Posterior vena cava (tissue), 2 donors: Measurements from ENCODE around the gene ROBO1. TPM values are rescaled to one million over a fixed set of nuclear protein-coding genes. Genes with fewer than 3 reads are reported as not detected.

ENCODE experiments used
- DNase-seq: peaks from one replicate; pipeline ENCODE4 v3.0.0-alpha.2; 2020; ENCODE audit warnings: low spot score
- intact Hi-C, 2 donors: fragments of 100-400 bp; cut with DNase I; formaldehyde crosslinking; loops; one replicate each; pipeline versions ENCODE4 v1.14.1 to v1.14.2; 2022 to 2023
- total RNA-seq, 2 donors: library from RNA; stranded (reverse); fragmentation: NEBNext Ultra II Directional; extraction: Animal tissue kit (Norgen Biotek cat#: 25700); gene quantifications; one replicate each; pipeline ENCODE4 v1.2.1, GENCODE V29; 2021
- donor health status: DM: yes; HTN: yes; CAD: no.
- donor health status: DM: yes; HTN: yes; CAD: no.

ROBO1 gene
- total RNA-seq, 2 donors from 2014 or later, result 27.2 to 28.2 TPM

DNA sequence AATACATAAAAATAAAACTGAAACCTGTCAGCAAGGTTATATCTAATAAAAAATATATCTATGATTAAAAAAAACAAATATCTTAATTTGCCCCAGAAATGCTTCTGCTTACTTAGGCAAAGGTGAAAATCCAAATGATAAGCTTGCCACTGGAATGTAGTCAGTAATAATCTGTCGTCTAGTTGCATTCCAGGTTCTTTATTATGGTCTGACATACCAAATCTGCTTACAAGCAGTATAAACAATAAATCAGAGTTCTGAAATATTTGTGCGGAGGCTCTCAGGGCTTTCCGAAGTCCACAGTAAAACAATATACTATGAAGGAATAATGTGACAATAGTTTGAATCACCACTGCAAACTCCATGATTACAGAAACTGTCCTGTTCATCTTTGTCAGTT lies 1133.5 kb downstream of the ROBO1 start:
- DNase-seq, result no peak
- intact Hi-C loops, result no loop called here

DNA sequence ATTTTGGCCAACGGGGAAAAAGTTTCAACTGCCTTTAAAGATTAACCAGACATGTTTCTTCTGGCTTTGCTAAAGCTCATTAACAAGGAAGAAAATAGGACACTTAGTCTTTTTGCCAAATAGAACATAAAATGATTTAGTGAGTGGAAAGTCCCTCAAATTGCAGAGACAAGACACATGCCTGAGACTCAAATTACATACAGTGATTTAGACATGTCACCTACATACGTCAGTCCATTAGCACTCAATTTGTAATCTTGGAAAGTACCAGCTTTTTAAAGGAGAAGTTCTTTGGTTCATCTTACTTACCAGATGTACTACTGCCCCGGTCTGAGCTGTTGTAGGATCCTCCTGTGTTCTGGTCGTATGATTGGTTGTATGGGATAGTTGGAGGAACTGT lies 1134.2 kb downstream of the ROBO1 start:
- no peak for DNase-seq
- intact Hi-C loops, result no loop called here

DNA sequence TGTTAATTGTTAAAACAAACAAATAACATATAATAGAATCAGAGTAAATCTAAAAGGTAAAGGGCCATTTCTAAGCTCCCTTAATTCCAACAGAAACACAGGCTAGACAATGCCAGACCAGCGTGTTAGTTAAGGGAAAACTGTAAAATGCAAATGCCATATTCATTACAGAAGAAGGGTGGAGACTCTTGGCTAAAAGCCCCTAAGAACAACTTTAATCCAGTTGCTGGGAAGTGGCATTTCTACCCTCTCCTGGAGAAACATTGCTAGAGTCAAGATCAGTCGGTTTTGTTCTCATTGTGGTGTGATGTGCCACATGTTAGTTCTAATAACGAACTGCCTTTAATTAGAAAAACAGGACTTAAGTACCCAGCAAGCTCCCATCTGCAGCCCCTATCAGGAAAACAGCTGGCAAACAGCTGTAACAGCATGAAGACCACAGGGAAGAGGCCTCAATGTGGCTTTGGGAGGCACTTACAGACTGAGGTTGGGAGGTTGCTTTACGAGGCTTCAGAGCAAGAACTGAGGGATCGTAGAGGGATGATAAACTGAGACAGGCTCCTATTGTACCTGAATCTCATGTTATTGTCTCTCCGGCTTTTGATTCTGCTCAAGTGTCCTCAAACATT lies 1134.8 kb downstream of the ROBO1 start:
- no peak for DNase-seq
- intact Hi-C loops, result no loop called here

DNA sequence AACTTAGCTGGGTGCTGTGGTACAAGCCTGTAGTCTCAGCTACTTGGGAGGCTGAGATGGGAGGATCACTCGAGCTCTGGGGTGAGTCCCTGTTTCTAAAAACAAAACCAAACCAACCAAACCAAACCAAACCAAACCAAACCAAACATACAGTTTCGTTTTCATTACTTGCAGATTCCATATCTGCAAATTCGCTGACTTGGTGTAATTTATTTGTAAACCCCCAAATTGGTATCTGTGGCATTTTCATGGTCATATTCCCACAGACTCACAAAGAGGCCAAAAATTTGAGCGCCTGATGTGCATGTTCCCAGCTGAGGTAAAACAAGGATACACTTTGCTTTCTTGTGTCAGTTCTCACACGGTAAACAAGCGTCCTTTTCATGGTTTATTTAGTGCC lies 1138.3 kb downstream of the ROBO1 start:
- no peak for DNase-seq
- intact Hi-C loops, result no loop called here

DNA sequence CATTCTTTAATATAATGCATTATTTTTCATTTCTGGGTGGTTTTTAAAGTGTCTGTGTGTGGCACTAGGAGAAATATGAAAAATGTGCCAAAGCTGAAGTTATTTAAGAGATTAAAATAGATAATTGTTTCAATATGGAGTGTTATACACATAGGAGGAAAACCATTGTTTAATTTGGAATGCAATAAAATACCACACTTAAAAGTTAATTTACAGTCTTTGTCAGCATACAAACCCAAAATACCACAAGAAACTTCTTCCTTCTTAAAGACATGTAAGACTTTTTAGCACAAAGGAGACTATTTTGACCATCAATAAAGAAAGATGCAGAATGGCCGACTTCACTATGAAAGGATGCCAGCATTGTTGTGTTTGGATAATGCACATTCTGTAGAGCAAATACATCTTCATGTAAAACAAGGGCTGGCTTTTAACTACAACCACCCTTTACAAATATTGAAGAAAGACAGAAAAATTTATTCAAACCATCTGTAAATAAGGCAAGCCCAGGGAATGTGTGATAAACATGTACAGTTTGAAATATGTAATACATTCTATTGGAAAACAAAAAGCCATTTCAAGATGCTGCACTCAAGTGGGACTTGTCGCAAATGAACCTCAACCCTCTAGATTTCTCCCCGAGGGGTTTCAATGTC lies 1146.6 kb downstream of the ROBO1 start:
- DNase-seq, result no peak
- intact Hi-C loops, result no loop called here

DNA sequence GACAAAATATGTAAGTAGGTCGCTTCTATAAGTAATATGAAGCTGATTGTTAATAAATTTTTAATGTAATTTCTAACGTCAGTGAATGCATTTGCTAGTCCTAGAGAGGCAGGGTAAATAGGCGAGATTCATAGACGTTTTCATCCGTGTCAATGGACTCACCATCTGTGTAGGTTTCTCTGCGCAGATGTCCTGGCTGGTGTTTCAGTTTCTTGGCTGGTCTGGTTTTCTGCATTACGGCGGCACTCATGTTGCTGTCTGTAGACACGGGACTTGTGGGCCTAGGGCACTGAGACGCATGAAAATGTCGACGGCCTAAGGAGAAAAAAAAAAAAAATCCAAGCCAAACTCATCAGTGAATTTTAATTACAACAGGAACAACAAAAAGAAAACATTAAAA lies 1153.3 kb downstream of the ROBO1 start:
- intact Hi-C loops, result no loop called here

DNA sequence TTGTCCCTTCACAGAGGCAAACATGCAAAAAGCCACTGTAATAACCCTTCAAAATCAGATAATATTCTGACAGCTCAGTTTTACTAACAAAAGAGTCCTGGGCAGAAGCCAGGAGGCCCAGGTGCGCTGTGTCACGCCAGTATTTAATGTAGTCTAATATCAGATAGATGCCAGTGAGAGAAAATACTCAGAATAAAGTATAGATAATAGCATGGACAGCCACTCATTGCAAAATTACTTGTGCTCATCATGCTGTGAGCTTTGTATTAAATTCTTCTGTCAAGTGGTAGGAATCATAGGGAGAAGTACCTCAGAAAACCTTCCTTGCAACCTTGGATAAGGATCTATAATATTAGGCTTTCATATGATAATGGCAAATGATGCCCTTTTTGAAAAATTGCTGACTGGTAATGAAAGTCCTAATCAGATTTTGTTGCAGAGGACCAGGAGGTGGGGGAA lies 1154.3 kb downstream of the ROBO1 start:
- intact Hi-C loops, result no loop called here
- no peak for DNase-seq

More for the DNA sequence above, 1153.3 kb downstream of the ROBO1 start:
- DNase-seq, result no peak

DNA sequence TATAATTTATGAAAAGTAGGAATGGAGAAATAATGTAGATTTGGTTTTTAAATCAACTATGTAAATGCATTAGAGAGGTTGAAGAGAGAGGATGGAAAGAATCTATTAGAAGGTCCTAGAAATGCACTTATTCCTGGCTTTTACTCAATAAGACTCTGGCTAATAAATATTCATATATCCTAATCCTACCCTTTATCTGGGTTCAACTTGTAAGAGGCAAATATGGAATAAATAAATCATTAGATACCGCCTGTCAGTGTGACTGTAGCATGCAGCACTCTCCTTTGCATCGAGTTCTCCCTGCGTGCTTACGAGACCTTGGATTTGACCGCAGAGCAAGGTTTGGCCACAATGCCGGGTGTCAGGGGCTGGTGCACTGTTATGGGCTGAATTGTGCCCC lies 1156.5 kb downstream of the ROBO1 start:
- intact Hi-C loops, result no loop called here
- no peak for DNase-seq

DNA sequence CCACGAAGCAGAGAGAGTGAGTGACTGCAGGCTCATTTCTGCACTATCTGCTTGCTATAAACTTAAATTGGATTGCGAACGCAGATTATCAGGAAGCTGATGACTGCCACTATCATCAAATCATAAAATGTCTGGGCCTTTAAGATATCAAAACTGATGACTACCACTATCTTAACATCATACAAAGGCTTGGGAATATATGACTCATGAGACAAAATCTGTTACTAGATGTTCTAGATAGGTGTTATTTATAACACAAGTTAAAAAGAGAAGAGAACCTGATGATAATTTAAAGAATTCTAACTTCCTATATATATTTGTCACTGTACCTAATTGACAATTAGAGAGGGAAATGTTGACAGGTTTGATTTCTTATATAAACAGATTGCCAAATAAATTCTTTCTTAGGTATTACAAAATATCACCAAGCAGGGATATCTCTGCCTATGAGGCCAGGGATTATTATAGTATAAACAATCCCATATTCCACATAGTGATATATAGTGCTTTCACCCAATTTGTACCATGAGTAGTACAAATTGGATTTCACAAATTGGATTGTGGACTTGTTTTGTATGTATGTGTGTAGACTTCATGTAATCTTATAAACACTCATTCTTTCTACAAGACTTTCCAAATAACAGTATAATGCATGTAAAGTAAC lies 1157.2 kb downstream of the ROBO1 start:
- no peak for DNase-seq
- intact Hi-C loops, result no loop called here

DNA sequence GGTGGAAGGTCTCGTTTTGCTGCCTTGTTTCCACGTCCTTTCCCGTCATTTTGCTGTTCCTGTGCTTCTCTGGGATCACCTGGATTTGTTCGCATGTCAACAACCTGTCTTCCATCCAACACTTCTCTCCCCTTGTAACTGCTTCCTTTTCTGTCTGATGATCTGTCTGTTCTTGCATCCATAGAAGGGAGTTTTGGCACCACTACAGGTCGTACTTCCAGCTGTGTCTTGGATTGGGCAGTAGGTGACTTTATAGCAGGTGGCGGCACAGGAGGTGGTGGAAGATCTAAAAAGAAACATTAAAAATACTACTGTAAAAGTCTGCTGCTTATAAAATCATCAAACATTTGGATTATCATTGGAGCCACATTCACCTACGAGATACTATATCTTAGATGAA lies 1161.0 kb downstream of the ROBO1 start:
- intact Hi-C loops, result no loop called here
- no peak for DNase-seq

DNA sequence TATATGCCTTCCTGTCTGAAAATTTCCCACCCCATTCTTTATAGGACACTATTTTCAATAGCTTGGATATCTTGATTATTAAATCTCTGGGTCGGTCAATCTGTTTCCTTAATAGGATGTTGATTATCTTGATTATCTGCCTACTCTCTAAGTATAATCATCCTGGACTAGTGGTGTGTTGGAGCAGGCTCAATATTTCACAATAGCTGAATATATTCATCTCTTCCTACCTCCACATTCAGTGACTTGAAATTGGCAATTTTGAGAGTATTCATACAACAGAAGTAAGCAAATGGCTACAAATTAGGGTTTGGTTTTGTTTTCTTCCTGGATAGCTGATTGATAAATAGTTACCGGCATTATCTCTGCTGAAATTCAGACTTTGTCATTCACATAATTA lies 1162.6 kb downstream of the ROBO1 start:
- intact Hi-C loops, result no loop called here
- no peak for DNase-seq

DNA sequence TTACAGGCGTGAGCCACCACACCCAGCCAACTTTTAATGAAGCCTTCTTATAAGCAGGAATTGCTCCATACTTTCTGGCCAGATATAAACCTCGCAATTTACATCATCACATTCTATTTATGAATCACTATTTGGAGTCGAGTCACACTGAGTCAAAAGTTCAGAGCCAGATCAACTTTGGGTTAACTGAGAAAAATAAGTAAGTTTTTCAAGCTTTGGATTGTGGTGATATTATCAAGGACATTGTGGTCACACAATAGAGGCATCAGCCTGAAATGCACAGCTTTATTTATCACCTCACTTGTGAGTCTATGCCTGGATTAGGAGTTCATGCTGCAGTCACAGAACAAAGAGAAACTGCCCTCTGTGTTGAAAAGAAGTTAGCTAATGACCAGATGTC lies 1163.5 kb downstream of the ROBO1 start:
- intact Hi-C loops, result no loop called here
- DNase-seq, result no peak

DNA sequence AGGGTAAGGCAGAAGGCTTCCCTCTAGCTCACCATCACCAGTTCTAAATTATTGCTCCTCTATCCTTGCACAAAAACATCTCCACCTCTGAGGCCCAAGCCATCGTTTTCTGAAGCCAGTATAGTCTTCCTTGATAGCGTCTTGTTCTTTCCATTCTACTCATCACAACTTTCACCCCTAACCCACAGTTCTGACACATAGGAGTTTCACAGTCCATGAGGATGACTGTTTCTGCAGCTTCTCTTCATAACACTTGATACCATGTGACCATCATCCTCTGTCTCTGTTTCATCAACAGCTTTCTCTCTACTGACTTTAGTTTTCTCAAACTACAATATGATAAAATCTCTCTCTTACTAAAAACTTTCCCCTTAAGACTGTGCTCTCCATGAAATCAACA lies 1166.5 kb downstream of the ROBO1 start:
- no peak for DNase-seq
- intact Hi-C loops, result no loop called here

DNA sequence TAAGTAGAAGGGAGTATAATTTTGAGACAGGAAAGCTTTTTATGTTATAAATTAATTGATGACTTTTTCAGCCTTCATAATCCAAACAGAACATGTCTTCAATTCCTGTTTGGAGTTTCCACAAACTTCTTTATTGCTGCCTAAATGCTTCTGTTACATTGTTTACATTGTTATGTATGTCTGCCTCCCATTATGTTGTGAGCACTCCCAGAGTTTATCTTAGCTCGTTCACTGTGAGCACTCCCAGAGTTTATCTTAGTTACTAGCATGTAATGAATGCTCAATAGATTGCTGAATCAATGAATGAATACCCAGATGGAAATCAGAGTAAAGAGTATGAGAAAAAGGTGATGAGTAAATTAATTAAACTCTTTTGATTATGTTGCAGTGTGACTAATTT lies 1178.0 kb downstream of the ROBO1 start:
- intact Hi-C loops, result no loop called here
- no peak for DNase-seq

DNA sequence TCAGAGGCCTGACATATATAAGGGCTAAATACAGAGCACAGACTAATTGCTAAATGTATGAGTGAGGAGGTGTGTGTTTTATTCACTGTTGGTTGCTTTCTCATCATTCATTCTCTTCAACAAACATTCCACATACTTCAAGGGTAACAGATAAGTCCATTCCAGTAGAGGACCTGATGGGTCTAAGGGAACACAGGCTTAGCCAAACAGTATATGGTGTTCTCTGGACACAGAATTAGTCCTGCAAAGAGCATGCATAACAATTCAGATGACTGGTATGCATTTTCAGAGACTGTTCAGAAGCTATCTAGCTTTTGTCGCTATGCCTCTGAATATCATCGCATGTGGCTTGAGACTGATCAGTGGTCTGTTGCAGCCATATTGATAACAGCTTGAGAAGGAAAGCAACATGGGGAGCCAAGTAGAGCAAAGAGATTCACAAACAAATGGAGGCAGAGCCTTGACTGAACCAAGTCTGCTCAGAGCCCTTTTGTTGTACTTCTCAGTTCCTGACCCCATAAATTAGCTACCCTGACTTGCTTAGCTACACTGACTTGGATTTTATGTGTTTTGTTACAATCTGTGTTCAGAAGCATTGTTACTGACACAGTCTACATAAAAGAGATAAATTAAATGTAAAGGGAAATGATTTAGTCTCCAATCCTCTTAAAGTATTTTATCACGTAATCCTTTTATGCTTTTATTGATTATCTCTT lies 1178.7 kb downstream of the ROBO1 start:
- DNase-seq, result no peak
- intact Hi-C loops, result no loop called here

DNA sequence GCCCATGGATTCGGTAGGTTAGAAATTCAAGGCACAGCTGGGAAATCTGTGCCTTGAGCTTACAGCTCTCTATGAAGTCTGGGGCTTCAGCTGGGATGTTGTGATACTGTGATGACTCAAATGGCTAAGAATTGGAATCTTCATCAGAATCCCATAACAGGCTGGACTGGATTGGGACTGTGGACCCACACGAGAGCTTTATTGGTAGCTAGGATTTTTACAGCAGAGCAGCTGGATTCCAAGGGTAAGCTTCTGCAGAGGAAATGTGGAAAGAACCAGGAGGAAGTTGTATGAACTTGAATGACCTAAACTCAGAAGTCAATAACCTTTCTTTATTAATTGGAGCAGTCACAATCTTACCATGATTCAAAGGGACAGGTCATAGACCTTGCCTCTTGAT lies 1187.1 kb downstream of the ROBO1 start:
- DNase-seq, result no peak
- intact Hi-C loops, result no loop called here

DNA sequence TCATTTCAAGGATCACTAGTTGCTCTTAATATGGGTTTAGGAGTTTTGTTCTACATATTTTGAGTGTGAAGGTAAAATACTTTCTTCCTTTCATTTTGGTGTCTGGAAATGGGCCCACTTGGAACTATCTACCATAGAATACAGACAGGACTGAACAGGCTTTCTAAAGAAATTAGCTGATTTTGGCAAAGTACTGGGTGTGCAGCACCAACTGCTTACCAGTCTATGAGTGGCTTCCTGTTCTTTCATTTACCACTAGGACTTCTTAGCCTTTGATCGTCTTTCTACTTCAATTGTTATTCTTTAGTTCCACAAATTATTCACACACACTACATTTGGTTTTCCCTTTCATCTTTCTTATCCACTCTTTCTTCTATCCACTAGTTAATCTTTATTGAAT lies 1196.3 kb downstream of the ROBO1 start:
- intact Hi-C loops, result no loop called here
- DNase-seq, result no peak

DNA sequence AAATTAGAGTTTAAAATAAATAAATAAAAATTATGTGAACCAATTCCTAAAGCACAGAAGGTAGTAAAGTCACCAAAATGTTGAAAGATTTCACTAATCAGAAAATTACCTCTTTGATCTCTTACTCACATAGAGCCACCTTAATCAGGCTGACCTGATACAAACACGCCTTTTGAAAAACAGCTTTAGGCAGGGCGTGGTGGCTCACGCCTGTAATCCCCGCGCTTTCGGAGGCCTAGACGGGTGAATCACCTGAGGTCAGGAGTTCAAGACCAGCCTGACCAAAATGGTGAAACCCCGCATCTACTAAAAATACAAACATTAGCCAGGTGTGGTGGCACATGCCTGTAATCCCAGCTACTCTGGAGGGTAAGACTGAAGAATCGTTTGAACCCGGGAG lies 1197.3 kb downstream of the ROBO1 start:
- intact Hi-C loops, result no loop called here
- no peak for DNase-seq

DNA sequence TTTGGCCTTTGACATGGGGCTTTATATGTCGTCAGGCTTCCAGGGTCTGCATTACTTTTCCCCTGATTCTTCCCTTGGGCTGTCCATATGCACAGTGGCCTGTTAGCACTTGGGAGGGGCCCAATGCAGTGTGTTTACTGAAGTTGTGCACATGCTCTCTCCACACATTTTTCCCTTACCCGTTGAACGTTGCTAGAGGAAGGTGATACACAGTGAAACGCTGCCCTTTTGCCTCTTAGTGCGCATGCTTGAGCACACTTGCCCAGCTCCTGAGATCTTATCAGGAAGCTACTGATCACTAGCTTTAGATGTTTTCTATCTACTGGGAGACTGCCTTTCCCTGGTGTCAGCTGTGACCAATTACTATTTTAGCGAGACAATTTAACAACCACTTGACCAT lies 1198.0 kb downstream of the ROBO1 start:
- intact Hi-C loops, result no loop called here
- no peak for DNase-seq

DNA sequence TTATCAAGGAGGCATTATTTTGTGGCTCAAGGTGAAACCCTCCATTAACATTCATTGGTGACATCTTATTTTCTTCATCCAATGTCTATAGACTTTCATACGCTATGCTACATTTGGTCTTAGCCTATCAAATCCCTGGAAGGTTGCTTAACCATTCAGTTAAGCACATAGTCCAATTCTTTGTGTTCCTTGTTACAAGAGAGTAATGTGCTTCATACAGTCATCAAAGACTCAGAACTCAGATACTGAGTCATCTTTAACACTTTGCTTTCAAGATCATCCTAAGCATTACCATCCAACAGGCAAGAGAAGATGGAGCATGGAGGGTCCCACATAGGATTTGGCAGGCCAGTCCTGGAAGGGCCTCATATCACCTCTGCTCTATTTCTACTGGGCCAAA lies 1202.1 kb downstream of the ROBO1 start:
- no peak for DNase-seq
- intact Hi-C loops, result no loop called here
